ENCODE measurements around the gene CKAP2L.
"Not testable (repeated sequence)": the region's sequence is repeated elsewhere in the genome, so short reads cannot be mapped to it uniquely, and the experiment has no call there.

CKAP2L gene

DNA sequence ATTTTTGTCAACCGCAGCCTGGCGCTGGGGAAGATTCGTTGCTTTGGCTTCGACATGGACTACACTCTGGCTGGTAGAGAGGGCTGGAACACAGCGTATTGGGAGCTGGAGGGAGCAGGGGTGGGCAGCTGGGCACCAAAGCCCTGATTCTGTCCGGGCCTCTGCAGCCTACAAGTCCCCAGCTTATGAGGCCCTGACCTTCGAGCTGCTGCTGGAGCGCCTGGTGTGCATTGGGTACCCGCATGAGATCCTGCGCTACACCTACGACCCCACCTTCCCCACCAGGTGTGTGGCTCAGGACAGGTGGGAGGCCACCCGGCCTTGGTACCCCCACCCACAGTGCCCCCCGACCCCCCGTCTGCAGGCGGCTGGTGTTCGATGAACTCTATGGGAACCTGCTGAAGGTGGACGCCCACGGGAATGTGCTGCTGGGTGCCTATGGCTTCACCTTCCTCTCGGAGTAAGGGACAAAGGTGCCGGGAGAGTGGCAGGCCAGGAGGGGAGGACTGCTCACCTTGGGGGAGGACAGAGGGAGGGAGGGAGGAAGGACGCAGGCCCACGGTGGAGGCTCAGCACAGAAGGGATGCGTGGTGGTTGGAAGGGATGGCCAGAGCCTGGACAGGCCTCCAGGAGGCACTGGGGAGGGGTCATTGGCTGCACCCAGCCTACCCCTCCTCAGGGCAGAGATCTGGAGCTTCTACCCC, 42.4 kb downstream of the CKAP2L start:
- TF ChIP-seq, protein P1, sequence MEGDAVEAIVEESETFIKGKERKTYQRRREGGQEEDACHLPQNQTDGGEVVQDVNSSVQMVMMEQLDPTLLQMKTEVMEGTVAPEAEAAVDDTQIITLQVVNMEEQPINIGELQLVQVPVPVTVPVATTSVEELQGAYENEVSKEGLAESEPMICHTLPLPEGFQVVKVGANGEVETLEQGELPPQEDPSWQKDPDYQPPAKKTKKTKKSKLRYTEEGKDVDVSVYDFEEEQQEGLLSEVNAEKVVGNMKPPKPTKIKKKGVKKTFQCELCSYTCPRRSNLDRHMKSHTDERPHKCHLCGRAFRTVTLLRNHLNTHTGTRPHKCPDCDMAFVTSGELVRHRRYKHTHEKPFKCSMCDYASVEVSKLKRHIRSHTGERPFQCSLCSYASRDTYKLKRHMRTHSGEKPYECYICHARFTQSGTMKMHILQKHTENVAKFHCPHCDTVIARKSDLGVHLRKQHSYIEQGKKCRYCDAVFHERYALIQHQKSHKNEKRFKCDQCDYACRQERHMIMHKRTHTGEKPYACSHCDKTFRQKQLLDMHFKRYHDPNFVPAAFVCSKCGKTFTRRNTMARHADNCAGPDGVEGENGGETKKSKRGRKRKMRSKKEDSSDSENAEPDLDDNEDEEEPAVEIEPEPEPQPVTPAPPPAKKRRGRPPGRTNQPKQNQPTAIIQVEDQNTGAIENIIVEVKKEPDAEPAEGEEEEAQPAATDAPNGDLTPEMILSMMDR (IDR thresholded peaks at IDR 0.05; ENCODE audit: extremely low read depth, insufficient read depth, missing control alignments): no peak
- in situ Hi-C loops (cut with MboI; ENCODE audit: low pct_unique_long_range_greater_than_20kb, low sequenced_read_pairs, unreplicated experiment): loop anchor here (10.0 kb wide), 1 partner anchor 97 kb away; no protein-coding TSS in a partner anchor
- no peak for DNase-seq (ENCODE audit: low spot score)

DNA sequence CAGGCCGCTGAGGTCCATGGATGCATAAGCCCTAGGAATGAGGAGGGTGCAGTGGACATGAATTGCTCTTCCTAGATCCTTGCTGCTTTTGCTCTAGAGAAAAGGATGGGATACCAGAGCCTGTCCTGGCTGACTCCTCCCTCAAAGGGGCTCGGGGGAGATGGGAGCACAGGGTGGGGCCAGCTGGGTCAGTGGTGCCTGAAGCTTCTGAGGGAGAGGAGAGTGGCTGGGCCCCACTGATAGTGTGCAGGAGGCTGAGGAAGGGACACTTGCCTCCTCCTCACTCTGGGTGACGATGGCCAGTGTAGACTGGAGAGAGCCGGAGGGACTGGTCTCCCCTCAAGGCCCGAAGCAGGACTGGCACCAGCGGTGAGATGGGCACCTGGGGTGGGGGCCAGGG, 43.6 kb downstream of the CKAP2L start, which contains the start of gene NT5DC4:
TSS of gene NT5DC4 (plus strand) at position 236 of the 400 bp plus-strand sequence. CDS start at position 296, 60 bp downstream.
- no peak for DNase-seq (ENCODE audit: low spot score)
- TF ChIP-seq, protein P1 (IDR thresholded peaks at IDR 0.05; ENCODE audit: extremely low read depth, insufficient read depth, missing control alignments): no peak
- in situ Hi-C loops (cut with MboI; ENCODE audit: low pct_unique_long_range_greater_than_20kb, low sequenced_read_pairs, unreplicated experiment): loop anchor here (10.0 kb wide), 1 partner anchor 96 kb away; no protein-coding TSS in a partner anchor

DNA sequence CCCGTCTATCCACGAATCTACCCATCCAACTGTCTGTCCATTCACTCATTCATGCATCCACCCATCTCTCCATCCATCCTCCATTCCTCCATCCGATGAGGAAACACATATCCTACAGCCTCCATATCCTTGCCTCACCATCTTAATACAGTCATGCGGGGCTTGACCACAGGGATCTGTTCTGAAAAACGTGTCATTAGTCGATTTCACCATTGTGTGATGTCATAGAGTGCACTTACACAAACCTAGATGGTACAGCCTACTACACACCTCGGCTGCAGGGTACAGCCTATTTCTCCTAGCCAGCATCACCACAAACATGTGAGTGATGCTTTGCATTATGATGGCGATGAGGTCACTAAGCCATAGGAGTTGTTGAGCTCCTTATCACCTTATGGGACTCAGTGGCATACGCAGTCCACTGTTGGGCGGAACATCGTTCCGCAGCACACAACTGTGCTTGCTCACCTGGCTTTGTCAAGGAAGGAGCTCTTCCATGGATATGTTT, 45.5 kb downstream of the CKAP2L start:
- DNase-seq (ENCODE audit: low spot score): no peak
- in situ Hi-C loops (cut with MboI; ENCODE audit: low pct_unique_long_range_greater_than_20kb, low sequenced_read_pairs, unreplicated experiment): no loop called here
- TF ChIP-seq, protein P1 (IDR thresholded peaks at IDR 0.05; ENCODE audit: extremely low read depth, insufficient read depth, missing control alignments): no peak

DNA sequence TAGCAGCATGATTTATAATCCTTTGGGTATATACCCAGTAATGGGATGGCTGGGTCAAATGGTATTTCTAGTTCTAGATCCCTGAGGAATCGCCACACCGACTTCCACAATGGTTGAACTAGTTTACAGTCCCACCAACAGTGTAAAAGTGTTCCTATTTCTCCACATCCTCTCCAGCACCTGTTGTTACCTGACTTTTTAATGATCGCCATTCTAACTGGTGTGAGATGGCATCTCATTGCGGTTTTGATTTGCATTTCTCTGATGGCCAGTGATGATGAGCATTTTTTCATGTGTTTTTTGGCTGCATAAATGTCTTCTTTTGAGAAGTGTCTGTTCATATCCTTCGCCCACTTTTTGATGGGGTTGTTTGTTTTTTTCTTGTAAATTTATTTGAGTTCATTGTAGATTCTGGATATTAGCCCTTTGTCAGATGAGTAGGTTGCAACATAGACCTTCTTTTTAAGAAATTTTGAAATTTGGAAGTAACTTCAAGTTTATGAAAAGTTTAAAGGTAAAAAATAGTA, 47.5 kb downstream of the CKAP2L start:
- DNase-seq (ENCODE audit: low spot score); in situ Hi-C loops (cut with MboI; ENCODE audit: low pct_unique_long_range_greater_than_20kb, low sequenced_read_pairs, unreplicated experiment): not testable (repeated sequence)

DNA sequence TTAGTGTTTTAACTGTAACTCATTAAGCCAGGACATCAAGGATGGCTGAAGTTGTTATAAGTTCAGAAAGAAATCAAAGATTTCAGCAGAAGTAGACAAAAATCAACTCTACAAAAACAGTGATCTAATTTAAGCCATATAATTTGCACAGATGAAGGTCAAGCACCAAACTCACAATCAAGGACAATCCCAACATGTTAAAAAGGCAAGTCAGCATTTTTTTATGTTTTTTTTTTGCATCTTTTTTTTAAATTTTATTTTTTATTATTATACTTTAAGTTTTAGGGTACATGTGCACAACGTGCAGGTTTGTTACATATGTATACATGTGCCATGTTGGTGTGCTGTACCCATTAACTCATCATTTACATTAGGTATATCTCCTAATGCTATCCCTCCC, 48.3 kb downstream of the CKAP2L start:
- DNase-seq (ENCODE audit: low spot score); in situ Hi-C loops (cut with MboI; ENCODE audit: low pct_unique_long_range_greater_than_20kb, low sequenced_read_pairs, unreplicated experiment): not testable (repeated sequence)

DNA sequence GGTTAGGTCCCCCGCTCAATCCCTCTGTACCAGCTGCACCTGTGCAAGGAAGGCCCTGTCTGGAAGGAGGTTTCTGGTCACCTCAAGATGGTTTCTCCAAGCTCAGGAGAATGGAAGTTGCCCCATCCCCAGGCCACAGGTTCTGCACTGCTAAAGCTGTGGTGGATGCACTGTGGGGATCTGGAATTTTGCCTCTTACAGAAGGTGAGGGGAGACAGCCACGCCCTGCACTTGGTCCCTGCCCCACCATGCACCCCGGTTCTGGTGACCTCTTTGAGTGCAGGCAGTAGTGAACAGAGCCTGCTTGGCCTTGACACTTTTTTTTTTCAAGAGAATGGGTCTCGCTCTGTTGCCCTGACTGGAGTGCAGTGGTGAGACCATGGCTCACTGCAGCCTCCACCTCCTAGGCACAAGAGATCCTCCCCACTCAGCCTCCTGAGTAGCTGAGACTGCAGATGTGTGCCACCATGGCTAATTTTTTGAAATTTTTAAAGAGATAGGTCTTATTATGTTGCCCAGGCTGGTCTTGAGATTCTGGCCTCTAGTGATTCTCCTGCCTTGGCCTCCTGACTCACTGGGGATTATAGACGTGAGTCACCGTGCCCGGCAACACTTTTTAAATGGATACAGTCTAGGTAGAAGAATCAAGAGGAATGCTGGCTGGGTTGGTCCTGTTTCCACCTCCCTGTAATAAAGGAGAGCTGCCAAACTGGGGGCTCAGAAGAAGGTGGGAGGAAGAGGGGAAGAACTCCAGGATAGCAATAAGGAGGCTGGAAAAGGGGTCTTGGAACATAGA, 49.4 kb downstream of the CKAP2L start:
- no peak for DNase-seq (ENCODE audit: low spot score)
- TF ChIP-seq, protein P1 (IDR thresholded peaks at IDR 0.05; ENCODE audit: extremely low read depth, insufficient read depth, missing control alignments): no peak
- in situ Hi-C loops (cut with MboI; ENCODE audit: low pct_unique_long_range_greater_than_20kb, low sequenced_read_pairs, unreplicated experiment): no loop called here

DNA sequence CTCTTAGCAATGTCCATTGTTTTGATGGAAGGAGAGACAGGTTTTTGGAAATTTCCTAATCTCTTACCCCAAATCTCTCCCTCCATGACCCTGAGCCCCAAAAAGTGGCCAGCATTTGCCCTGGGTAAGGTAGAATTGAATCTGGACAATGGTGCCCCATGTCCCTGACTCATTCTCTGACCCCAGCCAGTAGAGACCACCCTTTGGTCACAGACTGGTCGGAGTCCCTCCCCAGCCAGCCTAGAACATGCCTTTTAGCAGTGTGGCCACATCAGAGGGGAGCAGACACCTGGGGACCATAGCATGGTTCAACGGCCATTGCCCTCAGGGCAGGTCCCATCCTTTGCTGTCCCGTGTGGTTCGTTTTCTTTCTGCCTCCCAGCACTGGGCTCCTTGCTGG, 50.1 kb downstream of the CKAP2L start:
- in situ Hi-C loops (cut with MboI; ENCODE audit: low pct_unique_long_range_greater_than_20kb, low sequenced_read_pairs, unreplicated experiment): no loop called here
- DNase-seq (ENCODE audit: low spot score): no peak
- TF ChIP-seq, protein P1 (IDR thresholded peaks at IDR 0.05; ENCODE audit: extremely low read depth, insufficient read depth, missing control alignments): no peak
